CD4-positive, alpha-beta T cell treated with Interleukin-15 for 4 hours (primary cell): ENCODE results near the gene EIF5.

Experiments used
- DNase-seq: peaks from one replicate; pipeline ENCODE4 v3.0.0-alpha.2; 2020; ENCODE audit warnings: low spot score

Gene EIF5

GRCh38 chr14:103310576-103311095 is 23.4 kb upstream of the EIF5 start:
- no peak for DNase-seq

GRCh38 chr14:103311171-103311997 is 22.7 kb upstream of the EIF5 start:
- DNase-seq, result no peak

- no peak for DNase-seq
Measured at GRCh38 chr14:103312006-103312635, 21.9 kb upstream of the EIF5 start.

- no peak for DNase-seq
Measured at GRCh38 chr14:103313704-103314103, 20.3 kb upstream of the EIF5 start.

GRCh38 chr14:103314496-103315277 is 19.4 kb upstream of the EIF5 start:
- DNase-seq, result no peak

GRCh38 chr14:103315351-103315911 is 18.6 kb upstream of the EIF5 start:
- DNase-seq, result no peak

GRCh38 chr14:103315941-103316340 is 18.1 kb upstream of the EIF5 start:
- no peak for DNase-seq

GRCh38 chr14:103316721-103317121 is 17.3 kb upstream of the EIF5 start:
- no peak for DNase-seq

GRCh38 chr14:103317251-103317650 is 16.8 kb upstream of the EIF5 start:
- DNase-seq, result no peak

GRCh38 chr14:103317976-103318580 is 16.0 kb upstream of the EIF5 start:
- no peak for DNase-seq

- no peak for DNase-seq
Measured at GRCh38 chr14:103318750-103319419, 15.2 kb upstream of the EIF5 start.

GRCh38 chr14:103319422-103319821 is 14.6 kb upstream of the EIF5 start:
- no peak for DNase-seq

- no peak for DNase-seq
Measured at GRCh38 chr14:103326078-103326477, 8.0 kb upstream of the EIF5 start.

GRCh38 chr14:103328941-103329340 is 5.1 kb upstream of the EIF5 start:
- no peak for DNase-seq

- no peak for DNase-seq
Measured at GRCh38 chr14:103329401-103330347, 4.4 kb upstream of the EIF5 start.

GRCh38 chr14:103330536-103330935 is 3.5 kb upstream of the EIF5 start:
- DNase-seq, result no peak

- DNase-seq, result no peak
Measured at GRCh38 chr14:103332143-103332919, 1.7 kb upstream of the EIF5 start.

GRCh38 chr14:103334644-103335622 is 896 bp downstream of the EIF5 start:
- DNase-seq, result peak; percentile 82
